Activated T-helper 2 cell treated with anti-CD3 and anti-CD28 coated beads, Interferon-gamma antibody, Interleukin-2, Interleukin-4, amounts not matched to agents 10 μg/mL and 5 μg/mL and 100 μg/mL, durations not matched to agents 14 hours and 24 hours and 36 hours (primary cell): ENCODE results near the gene TMEM250. TPM values are rescaled to one million over a fixed set of nuclear protein-coding genes. Genes with fewer than 3 reads are reported as not detected.

Source experiments
- DNase-seq: peaks from one replicate; pipeline ENCODE4 v3.0.0; 2021; ENCODE audit warnings: low spot score
- H3K27ac Mint-ChIP-seq: one replicate; pipeline ENCODE4 v1.8.0; 2021; ENCODE audit warnings: mixed read lengths
- H3K27me3 Mint-ChIP-seq: one replicate; pipeline ENCODE4 v1.8.0; 2021; ENCODE audit warnings: low read depth, mixed read lengths
- H3K36me3 Mint-ChIP-seq: one replicate; pipeline ENCODE4 v1.8.0; 2021; ENCODE audit warnings: low read depth, mixed read lengths
- H3K4me1 Mint-ChIP-seq: one replicate; pipeline ENCODE4 v1.8.0; 2021; ENCODE audit warnings: low read depth, mixed read lengths
- H3K4me3 Mint-ChIP-seq: one replicate; pipeline ENCODE4 v1.8.0; 2021; ENCODE audit warnings: low read depth, mild to moderate bottlenecking, moderate library complexity, mixed read lengths
- H3K9me3 Mint-ChIP-seq: one replicate; pipeline ENCODE4 v1.8.0; 2021; ENCODE audit warnings: mixed read lengths
- intact Hi-C: fragments of 100-400 bp; cut with micrococcal nuclease; formaldehyde crosslinking; loops from one replicate; pipeline ENCODE4 v1.15.1; 2023
- total RNA-seq: library from RNA; stranded (reverse); gene quantifications from 2 replicates; pipeline ENCODE4 v1.2.3, GENCODE V29; 2022

TMEM250 gene
- total RNA-seq, 1 donor from 2014 or later, result 43.5 TPM

- Mint-ChIP-seq H3K4me1 (no peaks in the 10 kb centered on the region), H3K27ac (no peak overlapping the region), H3K27me3 (no peaks in the 10 kb centered on the region), H3K4me3 (no peak overlapping the region), H3K9me3 (no peaks in the 10 kb centered on the region), H3K36me3 (no peaks in the 10 kb centered on the region)
- intact Hi-C loops, result no loop called here
- DNase-seq, result no peak
These were observed 35.9 kb downstream of the TMEM250 start for GRCh38 chr9:136082496-136083361.

- Mint-ChIP-seq H3K4me3 (no peak overlapping the region), H3K27me3 (no peaks in the 10 kb centered on the region), H3K9me3 (no peaks in the 10 kb centered on the region), H3K4me1 (no peaks in the 10 kb centered on the region), H3K36me3 (no peaks in the 10 kb centered on the region), H3K27ac (no peak overlapping the region)
- no peak for DNase-seq
- intact Hi-C loops, result no loop called here
These were observed 36.7 kb downstream of the TMEM250 start for GRCh38 chr9:136081826-136082495.

DNA sequence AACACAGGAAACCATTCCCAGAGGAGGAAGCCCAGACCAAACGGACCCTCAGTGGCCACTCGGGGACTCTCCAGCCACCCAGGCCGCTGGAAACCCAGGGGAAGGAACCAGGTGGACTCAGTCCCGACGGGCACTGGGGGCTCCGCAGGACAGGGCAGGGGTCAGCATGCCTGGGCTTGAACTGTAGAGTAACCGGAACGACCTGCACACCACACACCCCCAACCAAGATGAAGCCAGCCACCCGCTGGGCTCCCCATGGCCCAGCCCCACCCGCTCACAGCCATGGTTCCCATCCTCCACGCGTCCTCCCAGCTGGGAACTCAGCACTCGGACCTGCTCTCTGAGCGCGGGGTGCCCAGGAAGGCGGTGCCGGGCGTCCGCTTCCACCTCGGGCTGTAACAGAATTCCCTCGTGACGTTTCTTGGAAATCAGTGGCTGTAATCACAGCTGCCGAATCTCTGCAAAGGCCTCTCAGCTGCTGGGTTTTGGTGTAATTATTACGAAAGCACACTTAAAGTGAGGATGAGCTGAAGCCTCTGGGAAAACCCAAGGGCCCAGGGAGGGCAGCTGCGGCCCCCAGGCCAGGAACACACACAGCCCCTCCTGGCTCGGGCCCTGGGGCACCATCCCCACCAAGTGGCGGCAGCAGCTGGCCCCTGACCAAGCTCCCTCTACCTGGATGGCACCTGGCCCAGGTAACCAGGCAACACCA lies 37.4 kb downstream of the TMEM250 start:
- Mint-ChIP-seq H3K36me3 (no peaks in the 10 kb centered on the region), H3K4me1 (peaks cover under 1% of the 10 kb centered on the region), H3K4me3 (no peak overlapping the region), H3K27ac (no peak overlapping the region), H3K9me3 (no peaks in the 10 kb centered on the region), H3K27me3 (no peaks in the 10 kb centered on the region)
- DNase-seq, result no peak
- intact Hi-C loops, result no loop called here

DNA sequence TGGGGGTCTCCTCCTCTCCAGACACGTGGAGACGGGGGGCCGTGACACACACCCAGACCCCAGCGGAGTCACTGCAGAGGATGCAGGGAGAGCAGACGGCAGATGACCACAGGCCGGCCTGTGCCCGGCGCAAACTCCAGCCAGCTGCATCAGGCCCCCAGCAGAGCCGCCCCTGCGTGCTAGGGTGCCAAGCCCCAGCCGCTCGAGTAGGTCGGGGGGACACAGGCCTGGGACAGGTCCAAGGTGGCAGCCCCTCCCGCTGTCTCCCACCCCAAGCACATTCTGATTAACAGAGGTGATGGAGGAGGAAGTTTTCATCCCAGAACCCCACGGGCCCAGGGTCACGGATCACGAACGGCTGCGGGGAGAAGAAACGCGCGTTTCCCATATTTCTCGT lies 38.0 kb downstream of the TMEM250 start:
- no peak overlapping the region for H3K27ac Mint-ChIP-seq
- H3K9me3 Mint-ChIP-seq, result no peaks in the 10 kb centered on the region
- no peak overlapping the region for H3K4me3 Mint-ChIP-seq

DNA sequence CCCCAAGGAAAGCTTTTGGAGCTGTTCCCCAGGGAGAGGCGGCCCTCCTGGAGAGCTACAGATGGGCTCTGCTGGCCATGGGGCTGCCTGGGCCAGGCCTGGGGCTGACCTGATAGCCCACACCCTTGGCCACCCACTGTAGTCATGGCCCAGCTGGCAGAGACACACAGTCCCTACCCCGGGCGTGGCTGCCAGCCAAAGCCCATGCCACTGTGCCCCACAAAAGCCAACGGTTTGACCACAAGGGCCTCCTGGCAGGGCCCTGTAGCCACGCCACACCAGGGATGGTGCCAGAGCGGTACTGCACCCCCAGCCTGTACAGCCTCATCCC lies 38.8 kb downstream of the TMEM250 start:
- no peaks in the 10 kb centered on the region for H3K9me3 Mint-ChIP-seq
- H3K4me1 Mint-ChIP-seq, result peaks cover 2% of the 10 kb centered on the region
- no peak overlapping the region for H3K27ac Mint-ChIP-seq
- DNase-seq, result no peak
- H3K36me3 Mint-ChIP-seq, result no peaks in the 10 kb centered on the region
- no peaks in the 10 kb centered on the region for H3K27me3 Mint-ChIP-seq
- H3K4me3 Mint-ChIP-seq, result no peak overlapping the region
- intact Hi-C loops, result no loop called here

More for the DNA sequence above, 38.0 kb downstream of the TMEM250 start:
- DNase-seq, result no peak
- H3K4me1 Mint-ChIP-seq, result peaks cover 2% of the 10 kb centered on the region
- H3K36me3 Mint-ChIP-seq, result no peaks in the 10 kb centered on the region
- no peaks in the 10 kb centered on the region for H3K27me3 Mint-ChIP-seq
- intact Hi-C loops, result no loop called here

GRCh38 chr9:136079211-136079915 lies 39.3 kb downstream of the TMEM250 start:
- Mint-ChIP-seq H3K4me3 (no peak overlapping the region), H3K27ac (no peak overlapping the region), H3K4me1 (peaks cover 2% of the 10 kb centered on the region), H3K9me3 (no peaks in the 10 kb centered on the region), H3K36me3 (no peaks in the 10 kb centered on the region), H3K27me3 (no peaks in the 10 kb centered on the region)
- intact Hi-C loops, result no loop called here
- DNase-seq, result no peak

- H3K36me3 Mint-ChIP-seq, result no peaks in the 10 kb centered on the region
- DNase-seq, result no peak
- H3K4me1 Mint-ChIP-seq, result peaks cover 2% of the 10 kb centered on the region
- intact Hi-C loops, result no loop called here
- no peak overlapping the region for H3K4me3 Mint-ChIP-seq
- no peaks in the 10 kb centered on the region for H3K9me3 Mint-ChIP-seq
- no peaks in the 10 kb centered on the region for H3K27me3 Mint-ChIP-seq
- H3K27ac Mint-ChIP-seq, result no peak overlapping the region
These were observed 40.1 kb downstream of the TMEM250 start for GRCh38 chr9:136078498-136079011.

- H3K27ac Mint-ChIP-seq, result no peak overlapping the region
- intact Hi-C loops, result no loop called here
- no peak overlapping the region for H3K4me3 Mint-ChIP-seq
- H3K27me3 Mint-ChIP-seq, result no peaks in the 10 kb centered on the region
- peaks cover 2% of the 10 kb centered on the region for H3K4me1 Mint-ChIP-seq
- DNase-seq, result no peak
- no peaks in the 10 kb centered on the region for H3K36me3 Mint-ChIP-seq
- no peaks in the 10 kb centered on the region for H3K9me3 Mint-ChIP-seq
These were observed 40.7 kb downstream of the TMEM250 start for GRCh38 chr9:136078024-136078423.

DNA sequence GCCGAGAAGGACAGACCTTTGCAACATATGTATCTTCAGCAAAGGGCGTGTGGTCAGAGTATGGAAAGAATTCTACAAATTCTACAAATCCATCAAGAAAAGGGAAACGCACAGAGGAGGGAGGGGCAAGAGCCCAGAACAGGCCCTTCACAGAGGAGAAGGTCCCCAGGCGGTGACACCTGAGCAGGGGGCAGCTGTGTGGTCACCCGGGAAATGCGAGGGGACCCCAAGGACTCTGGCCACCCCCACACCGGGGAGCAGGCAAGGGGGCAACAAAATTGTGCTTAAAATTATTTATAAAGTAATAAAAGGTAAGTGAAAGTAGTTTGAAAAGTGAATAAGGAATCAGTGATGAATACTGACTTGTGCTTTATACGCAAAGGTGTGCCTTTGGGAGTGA lies 41.2 kb downstream of the TMEM250 start:
- Mint-ChIP-seq H3K4me3 (no peak overlapping the region), H3K27ac (no peak overlapping the region), H3K9me3 (no peaks in the 10 kb centered on the region), H3K36me3 (no peaks in the 10 kb centered on the region), H3K4me1 (peaks cover 2% of the 10 kb centered on the region), H3K27me3 (no peaks in the 10 kb centered on the region)
- intact Hi-C loops, result no loop called here
- no peak for DNase-seq

- H3K36me3 Mint-ChIP-seq, result no peaks in the 10 kb centered on the region
- no peak for DNase-seq
- no peak overlapping the region for H3K27ac Mint-ChIP-seq
- H3K27me3 Mint-ChIP-seq, result no peaks in the 10 kb centered on the region
- H3K9me3 Mint-ChIP-seq, result no peaks in the 10 kb centered on the region
- H3K4me1 Mint-ChIP-seq, result peaks cover 2% of the 10 kb centered on the region
- intact Hi-C loops, result no loop called here
- no peak overlapping the region for H3K4me3 Mint-ChIP-seq
These were observed 42.6 kb downstream of the TMEM250 start for GRCh38 chr9:136075881-136076678.

DNA sequence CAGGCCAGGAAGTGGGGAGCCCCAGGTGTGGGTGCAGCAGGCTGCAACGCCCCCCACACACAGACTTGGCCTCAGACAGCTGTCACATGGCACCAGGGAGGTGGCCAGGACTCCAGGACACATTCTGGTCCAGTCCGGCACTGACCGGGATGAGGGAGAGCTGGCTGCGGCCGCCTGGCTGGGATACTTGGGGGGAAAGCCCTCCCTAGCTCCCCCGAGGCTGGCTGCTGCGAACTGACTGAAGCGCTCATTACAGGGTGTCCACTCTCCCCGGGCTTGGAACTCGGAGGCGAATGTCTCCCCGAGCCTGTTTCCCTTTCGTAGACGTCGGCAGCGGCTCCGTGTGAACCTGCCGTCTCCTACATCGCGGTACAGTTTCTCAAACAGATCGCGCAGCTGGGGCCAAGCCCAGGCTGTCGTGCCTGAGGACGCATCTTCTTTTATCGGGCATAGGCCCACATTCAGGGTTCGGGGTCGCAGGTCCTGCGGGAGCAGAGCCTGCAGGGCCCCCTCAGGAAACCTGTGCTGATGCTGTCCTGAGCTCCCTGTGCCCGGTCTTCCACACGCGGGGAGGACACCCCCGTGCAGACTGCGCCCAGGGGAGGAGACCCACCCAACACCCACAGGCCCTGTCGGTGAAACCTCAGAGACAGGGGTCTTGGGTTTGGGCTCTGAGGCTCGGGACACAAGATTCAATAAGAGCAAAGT lies 43.4 kb downstream of the TMEM250 start:
- H3K27me3 Mint-ChIP-seq, result no peaks in the 10 kb centered on the region
- no peak for DNase-seq
- intact Hi-C loops, result no loop called here

More for the DNA sequence above, 43.4 kb downstream of the TMEM250 start:
- Mint-ChIP-seq H3K9me3 (no peaks in the 10 kb centered on the region), H3K4me3 (no peak overlapping the region), H3K27ac (no peak overlapping the region), H3K36me3 (no peaks in the 10 kb centered on the region), H3K4me1 (peaks cover 2% of the 10 kb centered on the region)
